HG03103 (cell line): ENCODE data around the gene PITPNM3.

Experiments used
- ATAC-seq: cut with Tn5 transposase; IDR thresholded peaks from one replicate; pipeline ENCODE4 v1.9.1; 2021; ENCODE audit warnings: low read depth; ENCODE audit not compliant: unreplicated experiment

The PITPNM3 gene

DNA sequence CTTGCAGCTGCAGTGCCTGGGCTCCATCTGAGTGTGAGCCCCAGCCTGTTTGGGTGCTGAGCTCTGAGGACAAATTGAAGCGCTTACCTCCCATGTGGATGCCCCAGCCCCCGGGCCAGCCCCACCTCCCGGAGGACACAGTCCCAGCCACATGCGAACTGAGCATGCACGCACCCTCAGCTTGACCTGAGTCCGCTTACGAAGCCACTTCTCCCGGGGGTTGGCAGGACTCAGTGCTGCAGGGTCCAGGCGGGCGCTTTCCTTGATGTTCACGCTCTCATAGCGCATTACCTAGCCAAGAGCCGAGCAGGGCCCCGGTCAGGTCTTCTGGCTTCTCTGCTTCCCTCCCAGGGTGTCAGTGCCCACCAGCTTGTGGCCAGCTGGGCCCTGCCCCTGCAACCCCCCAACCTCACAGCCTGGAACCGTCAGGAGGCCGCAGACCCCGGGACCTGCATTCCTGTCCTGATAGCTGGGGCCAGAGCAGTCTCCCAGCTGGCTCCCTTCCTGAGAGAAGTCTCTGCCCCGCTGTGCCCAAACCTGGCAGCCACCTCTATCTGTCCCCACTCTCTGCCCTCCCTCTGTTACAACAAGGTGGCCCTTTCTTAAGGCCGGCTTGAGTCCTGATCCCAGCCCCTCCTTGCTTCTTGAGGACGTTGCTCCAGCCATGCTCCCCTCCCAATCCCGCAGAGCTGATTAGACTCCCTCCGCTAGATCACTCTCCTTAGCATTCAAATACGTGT, 88.1 kb downstream of the PITPNM3 start:
- no peak for ATAC-seq

- no peak for ATAC-seq
Observed at GRCh38 chr17:6467567-6467966, 88.8 kb downstream of the PITPNM3 start.

DNA sequence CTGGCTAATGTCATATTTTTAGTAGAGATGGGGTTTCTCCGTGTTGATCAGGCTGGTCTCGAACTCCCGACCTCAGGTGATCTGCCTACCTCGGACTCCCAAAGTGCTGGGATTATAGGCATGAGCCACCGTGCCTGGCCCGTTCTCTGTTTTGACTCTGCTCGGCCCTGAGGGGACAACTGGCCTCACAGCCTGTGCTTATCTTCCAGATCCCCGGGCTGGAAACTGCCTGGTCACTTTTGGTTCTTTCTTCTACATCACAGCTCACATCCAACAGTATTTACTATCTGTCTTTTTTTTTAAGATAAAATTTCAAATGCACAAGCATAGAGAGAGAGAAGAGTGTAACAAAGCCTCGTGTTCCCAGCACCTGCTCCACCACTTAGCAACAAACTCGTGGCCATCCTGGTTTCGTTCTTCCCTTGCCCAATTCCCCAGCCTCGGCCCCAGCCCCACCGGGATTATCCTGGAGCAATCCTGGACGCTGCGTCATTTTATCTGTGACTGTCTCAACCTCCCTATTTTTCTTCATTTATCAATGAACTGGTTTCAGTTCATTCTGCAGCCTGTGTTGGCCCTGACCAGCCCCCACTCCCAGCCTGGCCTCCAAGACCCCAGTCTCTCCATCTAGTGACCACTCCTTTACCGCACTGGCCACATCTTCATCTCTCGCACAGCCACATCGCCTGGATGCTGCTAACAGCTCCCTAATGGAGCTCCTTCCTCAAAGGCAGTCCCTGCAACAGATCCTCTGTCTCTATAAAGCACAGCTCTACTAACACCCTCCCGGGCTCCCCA, 91.0 kb downstream of the PITPNM3 start:
- ATAC-seq = no peak

DNA sequence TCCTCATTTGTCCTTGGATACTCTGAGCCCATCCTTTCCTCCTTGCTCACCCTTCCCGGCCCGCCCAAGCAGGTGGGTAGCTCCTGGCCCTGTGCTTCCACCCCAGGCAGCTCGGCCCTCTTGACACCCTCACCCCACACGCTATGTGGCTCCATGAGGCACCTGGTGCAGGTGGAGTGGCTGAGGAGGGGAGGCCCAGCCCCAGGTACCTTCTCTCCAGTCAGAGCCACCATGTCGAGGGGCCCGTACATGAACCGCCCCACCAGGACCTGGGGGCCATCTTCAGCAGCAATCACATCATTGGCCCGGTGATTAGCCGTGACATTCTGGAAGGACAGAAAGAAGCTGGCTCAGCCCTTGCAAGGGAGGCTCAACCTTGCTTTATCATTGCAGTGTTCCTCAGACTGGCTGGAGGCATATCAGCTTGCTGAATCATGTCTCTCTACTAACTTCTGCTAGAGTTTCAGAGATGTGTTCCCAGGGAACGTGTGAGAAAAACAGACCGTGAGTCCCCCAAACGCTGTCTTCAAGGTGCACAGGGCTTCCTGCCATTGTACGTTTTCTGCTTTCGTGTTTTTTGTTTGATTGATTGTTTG, 91.8 kb downstream of the PITPNM3 start:
- no peak for ATAC-seq

- ATAC-seq = no peak
Observed at GRCh38 chr17:6463616-6464445, 92.5 kb downstream of the PITPNM3 start.

- ATAC-seq = no peak
Observed at GRCh38 chr17:6462692-6463091, 93.7 kb downstream of the PITPNM3 start.

GRCh38 chr17:6461792-6462524, 94.4 kb downstream of the PITPNM3 start:
- no peak for ATAC-seq

- no peak for ATAC-seq
Observed at GRCh38 chr17:6461246-6461645, 95.1 kb downstream of the PITPNM3 start.

DNA sequence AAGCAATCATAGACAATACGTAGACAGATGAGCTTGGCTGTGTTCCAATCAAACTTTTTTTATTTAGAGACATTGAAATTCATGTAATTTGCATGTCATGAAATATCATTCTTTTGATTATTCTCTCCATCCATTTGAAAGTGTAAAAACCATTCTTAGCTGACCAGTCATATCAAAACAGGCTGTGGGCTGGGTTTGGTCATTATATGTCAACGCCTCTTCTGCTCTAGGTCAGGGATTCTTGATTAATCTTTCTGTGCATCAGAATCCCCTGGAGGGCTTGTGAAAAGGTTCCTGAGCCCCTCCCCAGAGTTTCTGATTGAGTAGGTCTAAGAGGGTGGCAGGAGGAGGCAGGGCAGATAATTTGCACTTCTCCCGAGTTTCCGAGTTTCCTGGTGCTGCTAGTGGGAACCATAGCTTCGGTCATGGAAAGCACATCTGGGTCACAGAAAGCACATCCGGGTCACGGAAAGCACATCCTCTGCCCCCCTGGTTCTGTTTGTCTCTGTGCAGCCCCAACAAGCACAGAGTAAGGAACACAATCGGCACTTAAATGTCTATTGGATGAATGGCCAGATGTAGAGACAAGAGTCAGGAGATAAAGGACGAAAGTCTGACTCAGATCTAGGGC, 95.7 kb downstream of the PITPNM3 start:
- no peak for ATAC-seq

GRCh38 chr17:6458460-6458950, 97.8 kb downstream of the PITPNM3 start:
- no peak for ATAC-seq

- ATAC-seq = no peak
Observed at GRCh38 chr17:6457688-6458459, 98.5 kb downstream of the PITPNM3 start.

GRCh38 chr17:6456914-6457687, 99.3 kb downstream of the PITPNM3 start:
- ATAC-seq = no peak

- ATAC-seq = no peak
Observed at GRCh38 chr17:6456321-6456720, 100.0 kb downstream of the PITPNM3 start.

GRCh38 chr17:6455321-6455705, 101.0 kb downstream of the PITPNM3 start:
- ATAC-seq = no peak

GRCh38 chr17:6454495-6455320, 101.6 kb downstream of the PITPNM3 start:
- no peak for ATAC-seq

DNA sequence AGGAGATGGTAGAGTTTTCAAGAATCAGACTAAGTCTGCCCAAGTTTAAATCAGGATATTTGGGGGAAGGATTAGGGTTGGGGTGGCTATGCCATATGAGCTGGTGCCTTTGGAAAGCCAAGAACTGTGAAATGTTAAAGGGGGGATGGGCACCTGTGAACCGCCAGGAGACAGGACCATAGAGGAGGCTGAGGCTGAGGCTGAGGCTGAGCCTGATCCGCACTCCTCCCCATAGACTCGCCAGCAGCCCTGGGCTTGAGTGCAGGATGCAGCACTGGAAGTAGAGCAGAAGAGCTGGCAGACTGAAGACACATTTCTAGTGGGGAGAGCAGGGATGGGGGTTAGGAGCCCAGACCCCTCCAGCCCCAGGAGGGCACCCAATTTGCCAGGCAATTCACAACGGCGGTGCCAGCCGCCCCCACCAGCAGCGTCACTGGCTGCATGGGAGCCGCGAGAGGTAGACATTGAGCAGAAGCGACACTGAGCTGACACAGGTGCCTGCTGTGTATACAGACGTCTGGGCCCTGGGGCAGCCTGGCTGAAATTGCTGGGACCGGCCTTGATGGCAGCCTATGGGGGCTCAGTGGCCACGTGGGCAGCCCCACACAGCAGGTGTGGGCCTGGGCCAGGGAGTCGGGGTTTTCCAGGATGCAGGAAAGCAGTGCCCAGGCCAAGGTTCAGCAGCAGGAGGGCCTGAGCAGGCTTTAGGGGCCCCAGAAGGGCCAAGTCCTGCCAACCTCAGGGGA, 102.9 kb downstream of the PITPNM3 start:
- ATAC-seq = no peak
